HG02588 (cell line): ENCODE data around the gene HES7.
"Not testable (repeated sequence)": the region's sequence is repeated elsewhere in the genome, so short reads cannot be mapped to it uniquely, and the experiment has no call there.

Experiments used
- ATAC-seq: cut with Tn5 transposase; IDR thresholded peaks from one replicate; pipeline ENCODE4 v1.9.1; 2021; ENCODE audit warnings: mild to moderate bottlenecking, moderate library complexity; ENCODE audit not compliant: unreplicated experiment

The HES7 gene

DNA sequence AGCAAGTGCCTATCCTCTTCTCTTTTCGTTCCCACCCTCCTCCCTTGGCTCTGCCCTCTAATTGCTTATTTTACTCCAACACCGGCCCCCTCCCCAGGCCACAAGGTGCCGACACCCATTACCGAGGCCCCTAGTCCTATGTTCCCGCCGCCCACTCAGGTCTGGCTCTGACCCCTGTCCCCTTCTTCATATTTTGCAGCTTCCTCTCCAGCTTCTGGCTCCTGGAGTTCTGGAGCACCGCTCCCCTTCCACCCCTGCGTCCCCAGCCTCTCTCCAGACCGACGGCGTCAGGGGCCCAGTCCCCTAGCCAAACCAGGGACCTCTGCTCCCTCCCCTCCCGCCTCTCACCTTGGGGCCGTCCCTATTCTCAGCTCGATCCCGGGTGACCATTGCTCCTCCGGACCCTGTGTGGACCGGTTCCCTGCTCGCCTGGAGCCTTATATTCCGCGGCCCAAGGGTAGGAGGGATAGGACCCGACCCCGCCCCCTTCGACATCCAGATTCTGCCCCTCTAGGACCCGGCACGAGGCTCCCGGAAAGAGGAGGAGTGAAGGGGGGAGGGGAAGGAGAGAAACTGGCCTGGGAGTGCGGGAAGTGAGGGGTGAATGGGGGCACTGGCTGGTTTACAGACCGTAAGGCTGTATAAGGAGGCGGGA lies at the start of gene HES7:
Gene HES7 (minus strand): TSS at position 412 of the 655 bp plus-strand sequence. CDS start 22 bp downstream, at position 390.
- ATAC-seq: no peak

DNA sequence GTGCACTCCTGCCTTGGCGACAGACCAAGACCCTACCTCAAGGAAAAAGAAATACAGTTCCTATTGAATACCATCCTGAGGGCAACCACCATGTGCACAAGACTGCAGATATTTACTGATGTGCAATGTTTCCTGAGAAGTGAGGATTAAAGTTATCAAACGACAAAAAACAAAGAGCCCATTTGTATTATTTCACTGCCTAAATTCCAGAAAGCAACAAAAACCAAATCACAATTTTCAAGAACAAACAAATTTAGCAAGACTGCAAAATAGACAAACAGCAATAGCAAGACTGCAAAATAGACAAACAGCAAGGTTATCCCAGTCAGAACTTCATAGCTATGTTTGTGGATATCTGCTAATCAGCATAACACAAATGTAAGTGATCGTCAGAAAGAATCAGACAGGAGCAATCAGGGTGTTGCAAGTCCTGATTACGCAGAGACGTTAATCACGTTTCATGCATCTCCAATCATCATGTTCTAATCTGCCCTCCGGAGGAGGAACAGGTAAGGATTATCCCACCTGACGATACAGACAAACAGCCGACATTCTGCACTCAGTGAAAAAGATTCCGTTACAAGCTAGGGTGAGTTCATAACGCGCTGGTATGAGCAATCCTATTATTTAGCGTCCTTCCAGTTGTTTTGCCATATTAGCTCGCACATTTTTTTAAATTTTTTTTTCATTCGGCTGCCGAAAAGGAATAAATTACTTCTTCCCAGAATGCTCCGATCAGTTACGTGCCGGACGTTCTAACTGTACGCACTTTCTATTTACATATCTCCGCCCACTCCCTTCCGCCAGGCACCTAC lies 49.4 kb upstream of the HES7 start:
- ATAC-seq: peak; percentile 62

DNA sequence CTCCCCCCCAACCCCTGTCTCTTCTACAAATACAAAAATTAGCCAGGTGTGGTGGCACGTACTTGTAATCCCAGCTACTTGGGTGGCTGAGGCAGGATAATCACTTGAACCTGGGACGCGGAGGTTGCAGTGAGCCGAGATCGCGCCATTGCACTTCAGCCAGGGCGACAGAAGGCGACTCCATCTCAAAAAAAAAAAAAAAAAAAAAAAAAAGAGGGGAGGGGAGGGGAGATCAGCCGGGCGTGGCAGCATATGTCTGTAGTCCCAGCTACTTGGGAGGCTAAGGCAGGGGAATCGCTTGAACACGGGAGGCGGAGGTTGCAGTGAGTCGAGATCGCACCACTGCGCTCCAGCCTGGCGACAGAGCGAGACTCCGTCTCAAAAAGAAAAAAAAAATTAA lies 46.3 kb upstream of the HES7 start:
- not testable (repeated sequence) for ATAC-seq

DNA sequence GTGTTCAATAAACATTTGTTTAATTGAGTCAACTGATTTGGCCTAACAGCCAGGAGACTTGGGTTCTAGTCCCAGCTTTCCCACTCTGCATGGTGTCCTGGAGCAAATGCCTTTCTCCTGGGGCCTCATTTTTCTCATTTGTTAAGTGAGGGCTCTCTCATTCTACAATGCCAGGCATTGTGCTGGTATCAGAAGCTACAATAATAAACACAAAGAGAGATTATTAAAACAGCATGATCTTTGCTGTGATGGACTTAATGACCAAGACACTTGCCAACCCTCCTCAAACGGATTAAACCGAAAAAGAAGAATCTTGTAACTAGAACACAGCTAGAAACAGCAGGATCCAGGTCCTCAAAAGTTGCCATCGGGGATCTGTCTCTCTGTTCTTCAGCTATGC lies 43.6 kb upstream of the HES7 start:
- ATAC-seq: no peak

DNA sequence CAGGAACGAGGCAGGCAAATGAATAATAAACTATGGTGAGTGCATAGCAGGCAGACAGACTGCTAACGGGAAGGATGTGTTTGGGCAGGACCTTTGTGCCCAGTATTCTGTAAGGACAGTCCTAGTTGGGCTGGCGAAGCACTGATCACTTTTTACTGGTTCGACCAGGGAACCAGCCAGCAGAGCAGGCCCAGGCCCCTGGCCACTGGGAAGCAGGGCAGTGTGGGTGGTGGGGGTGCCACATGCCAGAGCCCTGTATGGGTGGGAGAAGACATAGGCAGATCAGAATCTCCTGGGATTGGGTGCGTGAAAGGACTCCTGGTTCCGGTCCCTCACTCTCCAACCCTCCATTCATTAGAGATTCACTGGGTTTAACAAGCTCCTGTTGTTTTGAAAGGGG lies 42.8 kb upstream of the HES7 start:
- ATAC-seq: no peak

DNA sequence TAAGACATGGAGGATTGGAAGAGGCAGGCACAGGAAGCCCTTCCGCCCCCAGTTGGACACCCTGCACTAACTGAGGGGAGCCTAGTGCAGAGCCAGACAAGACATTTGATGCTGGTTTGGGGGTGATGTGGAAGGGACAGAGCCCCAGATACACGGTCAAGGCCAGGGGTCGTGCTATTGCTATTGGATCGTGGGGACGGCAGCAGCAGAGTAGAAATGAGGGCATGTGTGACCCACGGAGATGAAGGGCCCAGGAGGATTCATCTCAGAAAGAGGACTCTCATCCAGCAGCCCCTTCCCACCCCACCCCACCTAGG lies 40.9 kb upstream of the HES7 start:
- ATAC-seq: no peak

DNA sequence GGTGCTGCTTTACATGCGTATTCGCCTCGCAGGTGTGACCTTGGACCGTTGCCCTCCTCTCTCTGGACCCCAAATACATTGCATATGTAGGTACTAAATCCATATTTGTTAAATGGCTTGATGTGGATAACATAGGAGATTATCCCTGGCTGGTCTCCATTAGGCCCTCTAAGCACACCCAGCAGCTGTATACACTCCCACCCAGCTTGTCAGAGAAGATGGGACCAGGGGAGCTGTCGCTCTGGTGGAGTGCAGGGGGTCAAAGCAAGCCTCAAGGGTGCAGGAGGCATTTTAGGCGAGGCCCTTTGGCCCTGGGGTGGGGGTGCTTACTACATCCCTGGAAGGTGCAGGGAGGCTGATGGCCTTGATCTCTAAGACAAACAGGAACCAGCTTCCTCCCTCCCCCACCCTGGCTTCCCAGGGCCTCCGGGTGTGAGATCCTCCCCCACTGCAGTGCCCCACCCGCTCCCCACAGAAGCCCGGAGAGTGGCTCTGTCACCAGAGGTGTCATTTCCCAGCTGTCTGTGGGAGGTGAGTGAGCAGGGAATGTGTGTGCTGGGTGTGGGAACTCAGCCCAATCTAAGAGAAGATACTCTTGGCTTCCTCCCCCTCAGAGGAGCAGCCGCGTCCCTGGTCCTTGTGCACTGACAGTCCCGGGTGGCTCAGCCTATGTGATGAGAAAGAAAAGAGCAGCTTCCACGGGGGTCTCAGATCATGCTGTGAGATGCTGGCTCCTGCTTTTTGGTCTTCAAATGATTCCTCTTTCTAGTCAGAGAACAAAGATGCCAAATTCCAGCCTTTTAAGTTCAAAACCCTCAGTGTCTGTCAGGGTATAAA lies 40.3 kb upstream of the HES7 start:
- ATAC-seq: no peak

DNA sequence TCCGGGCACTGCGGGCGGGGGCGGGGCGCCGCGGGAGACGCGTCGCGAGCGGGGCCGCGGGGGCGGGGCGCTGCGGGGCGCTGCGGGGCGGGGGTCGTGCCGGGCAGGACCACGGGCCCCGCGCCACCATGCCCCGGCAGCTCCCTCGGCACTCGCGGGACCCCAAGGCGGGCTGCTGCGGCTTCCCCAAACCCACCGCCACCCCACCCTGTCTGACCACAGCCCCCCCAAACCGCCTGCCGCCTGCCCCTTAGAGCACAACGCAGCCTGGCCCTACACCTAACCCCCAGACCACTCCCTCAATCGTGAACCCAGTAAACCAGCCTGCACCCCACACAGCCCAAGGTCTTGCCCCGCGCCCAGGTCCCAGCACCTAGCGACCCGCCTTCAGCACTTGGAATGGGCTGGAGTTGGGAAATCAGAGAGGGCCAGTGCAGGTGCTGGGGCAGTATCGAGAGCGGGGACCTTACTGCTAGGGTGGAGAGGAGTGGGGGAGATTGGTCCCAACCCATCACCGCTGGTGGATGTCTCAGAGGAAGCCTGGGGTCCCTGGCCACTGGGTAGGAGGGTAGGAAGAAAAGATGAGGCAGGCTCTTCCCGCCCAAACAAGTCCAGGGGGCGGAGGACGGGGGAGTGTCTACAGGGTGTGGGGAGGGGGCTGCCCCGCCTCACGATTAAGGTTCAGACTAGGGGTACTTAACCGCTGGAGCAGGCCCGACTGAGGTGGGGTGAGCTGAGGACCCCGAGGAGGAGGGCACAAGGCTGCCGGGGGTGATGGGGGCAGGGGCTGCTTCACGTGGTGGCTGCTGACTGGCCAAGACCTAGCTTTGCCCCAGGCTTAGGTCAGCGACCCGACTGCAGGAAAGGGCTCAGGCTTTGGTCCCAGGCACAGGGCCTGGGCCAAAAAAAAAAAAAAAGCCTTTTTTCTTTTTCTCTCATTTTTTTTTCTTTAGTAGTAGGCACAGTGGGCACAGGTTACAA lies 39.4 kb upstream of the HES7 start:
- ATAC-seq: no peak

DNA sequence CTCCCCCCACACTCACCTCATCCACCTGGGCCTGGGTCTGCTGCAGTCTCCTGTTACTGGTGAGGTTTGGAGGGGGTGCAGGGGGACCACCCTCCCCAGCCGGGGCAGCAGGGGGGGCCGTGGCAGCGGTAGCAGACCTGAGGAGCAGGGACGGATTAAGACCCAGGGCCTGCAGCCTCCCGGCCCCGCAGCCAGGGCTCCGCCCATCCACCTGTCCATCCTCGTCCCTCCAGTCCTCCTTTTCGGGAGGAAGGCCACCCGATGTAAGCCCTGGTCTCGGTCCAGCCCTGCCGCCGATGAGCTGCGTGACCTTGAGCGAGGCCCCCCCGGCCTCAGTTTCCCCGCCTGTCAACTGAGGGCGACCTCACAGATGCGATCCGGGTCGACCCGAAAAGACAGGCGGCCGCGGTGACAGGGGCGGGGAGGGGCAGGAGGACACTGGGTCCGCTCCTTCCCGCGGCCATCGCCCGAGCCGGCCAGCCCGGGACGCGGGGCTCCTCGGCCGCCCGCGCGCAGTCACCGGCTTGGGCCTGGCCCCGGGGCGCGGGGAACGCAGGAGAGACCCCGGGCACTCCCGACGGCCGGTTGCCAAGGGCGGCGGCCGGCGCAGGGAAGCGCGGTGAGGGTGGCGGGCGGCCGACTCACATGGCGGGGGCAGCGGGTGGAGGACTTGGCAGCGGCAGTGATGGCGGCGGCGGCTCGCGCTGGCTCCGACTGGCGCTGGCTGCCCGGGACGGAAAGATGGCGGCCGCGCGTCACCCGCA lies 38.5 kb upstream of the HES7 start, which contains the start of gene VAMP2:
Gene VAMP2 (minus strand): TSS at position 716 of the 764 bp plus-strand sequence. CDS start 69 bp downstream, at position 647.
- ATAC-seq: peak; percentile 41

DNA sequence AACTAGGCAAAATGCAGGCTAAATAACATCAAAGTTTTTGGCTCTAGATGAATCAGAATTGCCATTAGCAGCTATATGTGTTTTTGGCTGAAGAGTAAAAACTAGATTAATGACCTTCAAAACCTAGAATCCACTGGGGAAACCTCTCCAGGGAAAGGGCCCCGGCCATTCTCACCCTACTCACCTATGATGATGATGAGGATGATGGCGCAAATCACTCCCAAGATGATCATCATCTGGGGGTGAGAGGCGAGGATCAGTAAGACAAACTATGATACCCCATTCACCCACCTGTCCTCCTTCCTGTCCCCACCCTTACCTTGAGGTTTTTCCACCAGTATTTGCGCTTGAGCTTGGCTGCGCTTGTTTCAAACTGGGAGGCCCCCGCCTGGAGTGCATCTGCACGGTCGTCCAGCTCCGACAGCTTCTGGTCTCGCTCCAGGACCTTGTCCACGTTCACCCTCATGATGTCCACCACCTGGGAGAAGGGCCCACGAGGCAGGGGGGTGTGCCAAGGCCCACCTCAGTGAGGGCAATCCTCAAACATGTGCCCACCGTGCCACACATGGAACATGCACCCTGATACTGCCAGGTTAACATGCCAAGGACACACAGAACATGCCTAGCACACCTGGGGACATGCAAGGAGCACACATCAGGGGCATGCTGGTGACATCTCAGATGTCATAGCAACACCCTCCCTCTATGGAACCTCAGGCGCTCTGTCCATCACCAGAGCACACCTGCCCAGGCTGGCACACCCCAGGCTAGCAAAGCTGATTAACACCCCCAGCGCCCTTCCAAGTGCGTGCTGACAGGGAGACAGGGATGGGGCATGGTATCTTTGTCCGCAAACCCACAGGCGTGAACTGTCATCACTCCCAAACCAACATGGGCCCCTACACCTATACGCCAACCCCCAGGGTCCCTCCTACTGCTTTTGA lies 37.7 kb upstream of the HES7 start:
- ATAC-seq: no peak

DNA sequence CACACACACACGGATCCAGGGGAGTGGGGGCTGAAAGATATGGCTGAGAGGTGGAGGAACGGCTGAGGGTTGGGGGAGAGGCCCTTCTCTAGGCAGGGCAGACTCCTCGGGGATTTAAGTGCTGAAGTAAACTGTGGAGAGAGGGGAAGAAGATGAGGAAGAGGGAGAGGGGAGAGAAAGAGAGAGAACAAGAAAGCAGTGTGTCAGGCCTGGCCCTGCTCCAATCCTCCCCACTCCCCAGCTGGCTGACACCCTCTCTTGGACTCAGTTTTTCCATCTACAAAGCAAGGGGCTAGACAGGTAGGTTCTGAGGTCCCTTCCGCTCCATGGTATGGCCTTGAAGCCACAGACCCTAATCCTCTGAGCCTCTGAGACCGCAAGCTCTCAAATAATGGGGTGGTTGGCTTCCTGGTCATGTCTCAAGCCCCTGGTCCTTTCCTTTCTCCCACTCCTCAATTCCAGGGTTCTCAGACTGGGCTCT lies 36.9 kb upstream of the HES7 start:
- no peak for ATAC-seq

DNA sequence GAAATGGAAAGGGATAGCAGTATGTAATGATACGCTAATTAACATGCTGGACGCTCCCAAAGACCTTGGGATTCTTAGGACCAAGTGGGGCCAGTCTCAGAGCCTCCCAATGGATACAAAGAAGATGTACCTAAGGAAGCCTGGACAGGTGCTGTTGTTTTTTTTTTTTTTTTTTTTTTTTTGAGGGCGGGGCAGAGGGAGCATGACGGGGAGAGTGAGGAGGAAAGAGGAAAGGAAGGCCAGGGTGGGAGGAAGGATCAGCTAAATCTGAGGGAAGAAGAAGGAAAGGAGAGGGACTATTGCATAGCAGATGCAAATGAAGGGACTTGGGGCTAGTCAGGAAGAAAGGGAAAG lies 36.3 kb upstream of the HES7 start:
- no peak for ATAC-seq

DNA sequence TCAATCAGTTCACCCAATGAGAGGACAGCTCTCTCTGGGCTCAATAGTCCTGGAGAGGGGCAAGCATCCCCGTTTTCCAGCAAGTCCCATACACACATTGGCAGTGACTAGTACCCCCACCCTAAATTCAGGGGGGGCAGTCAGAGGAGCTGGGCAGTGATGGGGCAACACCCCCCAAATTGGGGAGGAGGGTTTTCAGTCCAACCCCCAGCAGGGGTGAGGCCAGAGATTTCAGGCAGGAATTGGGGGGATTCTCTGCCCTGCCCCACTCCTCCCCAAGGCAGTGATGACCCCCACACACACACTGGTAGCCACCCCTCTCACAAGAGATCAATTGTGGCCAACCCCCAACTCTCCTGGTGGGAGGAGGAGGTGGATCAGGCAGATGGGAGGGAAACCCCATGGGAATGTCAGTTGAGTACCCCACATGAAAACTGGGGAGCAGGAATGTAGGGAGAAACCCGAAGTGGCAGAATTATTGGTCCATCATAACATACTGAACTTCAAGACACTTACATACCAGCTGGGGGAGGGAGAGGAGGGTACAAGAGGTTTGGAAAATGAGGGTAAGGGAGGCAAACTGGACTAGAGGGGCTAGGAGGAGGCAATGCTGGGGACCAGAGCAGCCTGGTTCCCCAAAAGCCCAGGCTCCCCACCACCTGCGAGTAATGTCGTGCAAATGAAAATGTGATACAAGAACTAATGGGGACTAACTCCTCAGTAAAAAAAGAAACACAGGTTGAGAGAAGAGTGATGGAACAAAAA lies 35.7 kb upstream of the HES7 start:
- ATAC-seq: no peak

DNA sequence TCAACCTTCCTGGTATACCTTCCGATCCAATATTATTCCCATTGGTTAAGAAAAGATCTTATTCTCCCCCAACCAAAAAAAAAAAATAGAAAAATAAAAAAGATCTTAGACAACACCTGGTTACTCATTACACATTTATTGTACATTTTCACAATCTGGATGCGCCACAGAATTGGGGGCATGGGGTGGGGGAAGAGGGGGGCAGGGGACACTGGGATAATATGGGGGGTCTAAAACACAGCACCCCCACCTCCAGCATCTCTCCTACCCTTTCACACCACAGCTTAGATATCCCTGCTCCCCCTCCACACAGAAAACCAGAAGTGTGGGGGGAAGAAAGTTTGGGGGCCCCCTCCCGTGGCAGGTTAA lies 35.1 kb upstream of the HES7 start:
- ATAC-seq: no peak

DNA sequence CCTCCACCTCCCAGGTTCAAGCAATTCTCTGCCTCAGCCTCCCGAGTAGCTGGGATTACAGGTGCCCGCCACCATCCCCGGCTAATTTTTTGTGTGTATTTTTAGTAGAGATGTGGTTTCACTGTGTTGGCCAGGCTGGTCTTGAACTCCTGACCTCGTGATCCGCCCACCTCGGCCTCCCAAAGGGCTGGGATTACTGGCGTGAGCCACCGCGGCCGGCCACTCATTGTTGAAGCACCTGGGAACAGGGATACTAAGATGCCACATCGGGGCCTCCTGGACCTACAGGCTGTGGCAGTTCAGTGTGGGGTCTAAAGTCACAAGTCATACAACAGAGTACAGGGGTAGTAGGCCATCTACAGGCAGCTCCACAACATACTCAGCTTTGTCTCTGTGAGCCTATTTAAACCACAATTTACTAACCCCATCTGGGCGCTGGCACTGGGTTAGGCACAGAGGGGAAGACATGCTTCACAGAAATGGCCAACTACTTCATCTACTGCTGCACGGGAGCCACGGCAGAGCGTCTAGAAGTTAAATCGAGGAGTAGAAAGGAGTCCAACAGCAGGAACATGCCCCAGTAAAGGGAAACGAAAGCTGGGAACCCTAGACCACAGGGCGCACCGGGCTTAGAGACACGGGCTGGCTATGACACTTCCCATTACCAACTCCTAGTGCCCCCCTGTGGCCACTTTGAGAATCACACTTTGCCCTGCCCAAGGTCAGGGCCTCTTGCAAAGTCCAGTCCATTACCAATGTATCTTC lies 34.5 kb upstream of the HES7 start:
- no peak for ATAC-seq

DNA sequence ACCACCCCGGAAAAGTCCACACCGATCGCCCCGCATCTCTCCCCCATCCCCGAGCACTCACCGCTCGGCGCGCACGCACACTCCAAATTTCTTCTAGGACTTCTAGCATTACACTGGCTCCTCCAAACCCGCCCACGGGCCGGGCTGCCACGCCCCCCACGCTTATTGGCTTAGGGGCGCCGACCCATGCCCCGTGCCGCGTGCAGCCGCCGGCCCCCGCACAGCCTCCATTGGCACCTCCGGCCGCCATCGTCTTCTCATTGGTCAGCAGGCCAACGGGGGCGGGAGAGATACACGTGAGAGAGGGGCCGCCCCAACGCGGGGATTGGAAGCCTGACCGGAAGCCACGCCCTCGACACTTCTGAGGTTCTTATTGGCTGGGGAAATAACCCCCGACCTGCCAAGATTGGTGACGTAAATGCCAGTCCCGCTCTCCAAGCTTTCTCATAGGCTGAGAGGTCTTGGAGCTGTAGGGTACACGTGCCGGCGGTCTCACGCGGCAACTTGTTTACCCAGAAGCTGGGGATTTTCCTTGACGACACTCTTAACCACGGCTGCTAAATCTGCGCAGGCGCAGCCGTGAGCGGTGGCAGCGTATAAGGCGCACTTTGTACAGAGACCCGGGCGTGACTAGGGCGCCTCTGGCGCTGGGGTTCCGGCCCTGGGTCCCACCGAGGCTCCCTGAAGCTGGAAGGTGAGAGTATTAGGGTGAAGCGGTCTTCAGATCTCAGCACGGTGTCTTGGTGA lies 32.5 kb upstream of the HES7 start:
- ATAC-seq: peak; percentile 76

DNA sequence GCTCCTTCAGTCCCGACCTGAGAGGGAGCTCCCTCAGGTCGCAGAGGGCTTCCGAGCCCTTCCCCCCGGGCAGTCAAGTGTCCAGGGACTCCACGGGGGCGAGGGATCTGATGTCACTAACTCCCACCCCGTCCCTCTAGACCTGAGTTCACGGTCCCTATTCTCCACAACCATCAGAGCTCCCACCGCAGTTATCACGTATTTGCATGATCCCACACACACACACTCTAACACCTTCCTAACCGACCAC lies 32.0 kb upstream of the HES7 start:
- no peak for ATAC-seq
